AG10803 (cell line): Measurements from ENCODE around the gene TPH1.
A peak's percentile ranks its signal among the peaks of the same experiment; 100 is the strongest.

Experiments used
- DNase-seq: peaks from one replicate; pipeline ENCODE4 v3.0.0; 2010; ENCODE audit warnings: low read depth
- H3K4me3 ChIP-seq: 2 replicates; pipeline ENCODE4 v1.5.1; 2011; ENCODE audit warnings: mild to moderate bottlenecking, low read length, control low read depth
- TF ChIP-seq, protein P1 (sequence below): conservative IDR thresholded peaks from 2 replicates; pipeline ENCODE4 v1.5.1; 2011; ENCODE audit warnings: mild to moderate bottlenecking, low read length, control low read depth, inconsistent platforms

TPH1 gene

DNA sequence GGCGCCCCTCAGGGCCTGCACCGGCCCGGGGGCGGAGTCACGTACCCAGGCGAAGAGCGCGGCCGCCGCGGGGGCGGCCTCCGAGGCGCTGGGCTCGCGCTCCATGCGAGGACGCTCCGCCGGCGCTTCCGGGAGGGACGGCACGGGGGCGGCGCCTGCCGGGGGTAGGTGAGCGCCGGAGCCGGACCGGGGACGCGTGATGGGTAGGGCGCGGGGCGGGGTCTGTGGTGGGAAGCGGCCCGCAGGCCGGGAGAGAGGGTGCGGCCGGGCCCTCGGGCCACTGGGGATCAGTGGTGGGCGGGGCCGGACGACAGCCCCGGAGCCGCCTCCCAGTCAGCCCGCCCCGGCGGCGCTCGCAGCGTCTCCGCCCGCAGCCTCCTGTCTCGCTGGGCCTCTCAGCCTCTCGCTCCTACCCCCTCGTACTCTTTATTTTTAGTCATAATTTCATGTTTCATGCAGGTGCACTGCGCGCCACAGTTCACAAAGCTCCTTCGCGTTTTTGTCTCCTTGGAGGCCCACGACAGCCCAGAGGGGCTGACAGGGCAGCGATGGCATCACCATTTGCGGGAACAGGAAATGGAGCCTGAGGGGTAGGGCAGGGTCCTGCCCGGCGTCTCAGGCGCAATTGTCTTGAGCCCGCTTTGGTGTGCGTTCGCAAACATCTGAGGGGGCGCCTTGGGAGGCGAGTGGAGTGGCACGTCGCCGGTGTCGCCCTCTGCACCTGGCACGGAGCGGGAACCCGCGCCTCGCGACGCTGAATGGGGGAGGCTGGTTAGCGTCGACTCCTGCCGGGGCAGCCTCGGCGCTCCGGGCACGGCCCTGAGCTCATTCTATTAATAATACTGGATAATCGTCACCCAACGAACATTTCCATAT, 32.9 kb downstream of the TPH1 start, which contains the start of gene SERGEF:
Gene SERGEF (minus strand): TSS at position 142 of the 876 bp plus-strand sequence. CDS start 37 bp downstream, at position 105.
- DNase-seq: peak; percentile 83
- H3K4me3 ChIP-seq: peak within 1 kb of the TSS; percentile 85
- TF ChIP-seq, protein P1, sequence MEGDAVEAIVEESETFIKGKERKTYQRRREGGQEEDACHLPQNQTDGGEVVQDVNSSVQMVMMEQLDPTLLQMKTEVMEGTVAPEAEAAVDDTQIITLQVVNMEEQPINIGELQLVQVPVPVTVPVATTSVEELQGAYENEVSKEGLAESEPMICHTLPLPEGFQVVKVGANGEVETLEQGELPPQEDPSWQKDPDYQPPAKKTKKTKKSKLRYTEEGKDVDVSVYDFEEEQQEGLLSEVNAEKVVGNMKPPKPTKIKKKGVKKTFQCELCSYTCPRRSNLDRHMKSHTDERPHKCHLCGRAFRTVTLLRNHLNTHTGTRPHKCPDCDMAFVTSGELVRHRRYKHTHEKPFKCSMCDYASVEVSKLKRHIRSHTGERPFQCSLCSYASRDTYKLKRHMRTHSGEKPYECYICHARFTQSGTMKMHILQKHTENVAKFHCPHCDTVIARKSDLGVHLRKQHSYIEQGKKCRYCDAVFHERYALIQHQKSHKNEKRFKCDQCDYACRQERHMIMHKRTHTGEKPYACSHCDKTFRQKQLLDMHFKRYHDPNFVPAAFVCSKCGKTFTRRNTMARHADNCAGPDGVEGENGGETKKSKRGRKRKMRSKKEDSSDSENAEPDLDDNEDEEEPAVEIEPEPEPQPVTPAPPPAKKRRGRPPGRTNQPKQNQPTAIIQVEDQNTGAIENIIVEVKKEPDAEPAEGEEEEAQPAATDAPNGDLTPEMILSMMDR: no peak

- TF ChIP-seq, protein P1: no peak
Measured at GRCh38 chr11:18012122-18012905, 33.8 kb downstream of the TPH1 start.

GRCh38 chr11:18011633-18012032, 34.4 kb downstream of the TPH1 start:
- TF ChIP-seq, protein P1: no peak
- no peak overlapping the region; the same call in 1 of the 2 replicates for H3K4me3 ChIP-seq
- DNase-seq: no peak

More at GRCh38 chr11:18012122-18012905, 33.8 kb downstream of the TPH1 start:
- peak overlapping the region; percentile 85 for H3K4me3 ChIP-seq
- peak; percentile 13 for DNase-seq

DNA sequence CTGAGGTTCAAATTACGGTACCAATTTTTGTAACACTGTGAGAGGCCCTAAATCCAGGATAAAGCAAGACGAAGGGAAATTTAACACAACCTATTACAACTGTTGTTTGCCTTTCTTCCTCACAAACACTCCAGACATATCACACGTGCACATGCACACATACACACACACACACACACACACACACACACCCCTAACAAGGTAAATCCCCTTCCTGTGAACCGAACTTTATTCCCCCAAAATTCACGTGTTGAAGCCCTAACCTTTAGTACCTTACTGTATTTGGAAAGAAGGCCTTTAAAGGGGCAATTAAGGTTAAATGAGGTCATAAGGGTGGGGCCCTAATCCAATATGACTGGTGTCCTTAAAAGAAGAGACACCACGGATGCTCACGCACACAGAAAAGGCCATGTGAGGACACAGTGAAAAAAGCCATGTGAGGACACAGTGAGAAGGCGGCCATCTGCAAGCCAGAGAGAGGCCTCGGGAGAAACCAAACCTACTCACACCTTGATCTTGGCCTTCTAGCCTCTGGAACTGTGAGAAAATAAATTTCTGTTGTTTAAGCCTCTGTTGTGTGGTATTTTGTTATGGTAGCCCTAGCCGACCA, 35.0 kb downstream of the TPH1 start:
- TF ChIP-seq, protein P1: no peak
- H3K4me3 ChIP-seq: no peak overlapping the region
- no peak for DNase-seq

- no peak for DNase-seq
- no peak overlapping the region for H3K4me3 ChIP-seq
- TF ChIP-seq, protein P1: no peak
Measured at GRCh38 chr11:18010121-18010670, 35.9 kb downstream of the TPH1 start.

- TF ChIP-seq, protein P1: no peak
- DNase-seq: peak; percentile 33
- no peak overlapping the region for H3K4me3 ChIP-seq
Measured at GRCh38 chr11:18005376-18006129, 40.5 kb downstream of the TPH1 start.
